Measurements from ENCODE around the gene DNAH14.

GRCh38 chr1:225230483-225230882, 301.0 kb downstream of the DNAH14 start:
- no peak for TF ChIP-seq CTCF (IDR thresholded peaks at IDR 0.05; ENCODE audit: extremely low read depth in 1 of 2, insufficient read depth in 1 of 2, low read depth in 1 of 2, low read length in 2 of 2)
- no peak for TF ChIP-seq MYC (IDR thresholded peaks at IDR 0.05; ENCODE audit: low read depth, low read length)
- no peak for TF ChIP-seq POLR2AphosphoS5 (IDR thresholded peaks at IDR 0.05; ENCODE audit: insufficient read depth, low read depth, low read length)
- TF ChIP-seq POLR2A (IDR thresholded peaks at IDR 0.05; ENCODE audit: low read depth, low read length), result no peak
- TF ChIP-seq MAX (IDR thresholded peaks at IDR 0.05; ENCODE audit: insufficient read depth, insufficient read length), result no peak

Measured in endothelial cell of umbilical vein (primary cell).